ENCODE results near the gene DIO1. TPM values are rescaled to one million over a fixed set of nuclear protein-coding genes. Genes with fewer than 3 reads are reported as not detected.
A peak's percentile ranks its signal among the peaks of the same experiment; 100 is the strongest.

DIO1 gene
- total and polyA plus RNA-seq, 9 of the 15 experiments (the other 6 are each of a cell fraction or from before 2014, with no cell fraction given) = not detected

GRCh38 chr1:53889304-53890298 is 4.4 kb upstream of the DIO1 start, which contains the start of gene YIPF1 (continued):
- TF ChIP-seq POU5F1 (IDR thresholded peaks at IDR 0.05; ENCODE audit: borderline replicate concordance, low read depth, low read length, partially characterized antibody) (no peak), RAD21 (CRISPR knock-in tag; conservative IDR thresholded peaks at IDR 0.05 in 1 of 2, IDR thresholded peaks at IDR 0.05 in 1 of 2) (0 out of 4 replicates have a peak, but pooled peaks of 1 of the 2 experiments have one; percentile 6), SMC3 (conservative IDR thresholded peaks at IDR 0.05; ENCODE audit: insufficient read depth, low read depth, low read length) (0 out of 2 replicates have a peak, but pooled peaks have one; percentile 15), BRCA1 (IDR thresholded peaks at IDR 0.05) (no peak), BRCA1 (CRISPR knock-in tag; IDR thresholded peaks at IDR 0.05) (peak; percentile 95; the same call in 1 of the 2 replicates), ELF1 (tag; IDR thresholded peaks at IDR 0.05) (peak; percentile 90), ELK3 (CRISPR knock-in tag; IDR thresholded peaks at IDR 0.05) (no peak), AFF4 (CRISPR knock-in tag; IDR thresholded peaks at IDR 0.05) (0 out of 2 replicates have a peak, but pooled peaks have one; percentile 18), E2F1 (CRISPR knock-in tag; IDR thresholded peaks at IDR 0.05) (no peak), TCF7 (IDR thresholded peaks at IDR 0.05; ENCODE audit: borderline replicate concordance) (peak; percentile 54; the same call in 1 of the 2 replicates), FOXK2 (conservative IDR thresholded peaks at IDR 0.05 in 1 of 2, IDR thresholded peaks at IDR 0.05 in 1 of 2; ENCODE audit: low read depth in 2 of 2) (peak; percentile 87 to 93), NEUROD1 (IDR thresholded peaks at IDR 0.05; ENCODE audit: borderline replicate concordance, low read depth, low read length, partially characterized antibody) (peak; percentile 97), FOXA1 (IDR thresholded peaks at IDR 0.05; ENCODE audit: borderline replicate concordance) (no peak), E2F6 (IDR thresholded peaks at IDR 0.05; ENCODE audit: borderline replicate concordance in 1 of 2, extremely low read depth in 1 of 2, insufficient read depth in 1 of 2, insufficient read length in 1 of 2, low read depth in 1 of 2, low read length in 1 of 2, poor library complexity in 1 of 2, severe bottlenecking in 1 of 2) (peak; percentile 63 to 85), CC2D1A (IDR thresholded peaks at IDR 0.05) (peak; percentile 76), ZBTB1 (CRISPR knock-in tag; IDR thresholded peaks at IDR 0.05; ENCODE audit: borderline replicate concordance, low read depth) (no peak), ZC3H4 (CRISPR knock-in tag; IDR thresholded peaks at IDR 0.05; ENCODE audit: borderline replicate concordance) (0 out of 2 replicates have a peak, but pooled peaks have one; percentile 53), EGR1 (conservative IDR thresholded peaks at IDR 0.05) (peak; percentile 47; the same call in 1 of the 2 replicates)
